Retinal pigment epithelial cell (primary cell): ENCODE results near the gene ABCG1.
A peak's percentile ranks its signal among the peaks of the same experiment; 100 is the strongest.

Experiments used
- DNase-seq: peaks from one replicate; pipeline ENCODE4 v3.0.0-alpha.2; 2010; ENCODE audit warnings: low read depth
- H3K4me3 ChIP-seq: 2 replicates; pipeline ENCODE4 v1.5.1; 2011; ENCODE audit warnings: mild to moderate bottlenecking, low read length, control low read depth, moderate library complexity
- CTCF ChIP-seq: conservative IDR thresholded peaks from 2 replicates; pipeline ENCODE4 v1.5.1; 2011; ENCODE audit warnings: low read depth, low read length, control low read depth, inconsistent platforms

Gene ABCG1

GRCh38 chr21:42252325-42252654 is 33.4 kb downstream of the ABCG1 start:
- no peak overlapping the region for H3K4me3 ChIP-seq
- no peak for TF ChIP-seq CTCF

GRCh38 chr21:42252778-42253340 is 33.9 kb downstream of the ABCG1 start:
- no peak overlapping the region for H3K4me3 ChIP-seq
- TF ChIP-seq CTCF = no peak
- no peak for DNase-seq

More at GRCh38 chr21:42252325-42252654, 33.4 kb downstream of the ABCG1 start:
- DNase-seq = no peak

DNA sequence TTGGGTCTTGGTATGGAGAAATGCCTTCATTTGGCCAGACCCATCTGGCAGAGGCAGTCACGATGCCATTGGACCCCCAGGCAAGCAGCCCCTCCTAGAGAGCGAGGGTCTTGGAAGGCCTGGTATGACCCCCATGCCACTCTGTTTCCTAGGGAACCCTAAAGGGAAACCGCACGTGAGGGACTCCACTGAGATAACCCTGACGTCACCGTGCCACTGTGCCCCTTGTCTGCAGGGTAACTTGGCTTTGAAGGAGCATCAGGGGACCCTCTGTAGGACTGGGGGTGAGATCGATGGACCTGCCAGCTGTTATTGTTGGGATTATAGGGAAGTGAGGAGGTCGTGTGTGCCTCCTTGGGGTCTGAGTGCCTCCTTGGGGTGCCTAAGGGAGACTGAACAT is 34.5 kb downstream of the ABCG1 start:
- H3K4me3 ChIP-seq = no peak overlapping the region
- no peak for TF ChIP-seq CTCF
- no peak for DNase-seq

DNA sequence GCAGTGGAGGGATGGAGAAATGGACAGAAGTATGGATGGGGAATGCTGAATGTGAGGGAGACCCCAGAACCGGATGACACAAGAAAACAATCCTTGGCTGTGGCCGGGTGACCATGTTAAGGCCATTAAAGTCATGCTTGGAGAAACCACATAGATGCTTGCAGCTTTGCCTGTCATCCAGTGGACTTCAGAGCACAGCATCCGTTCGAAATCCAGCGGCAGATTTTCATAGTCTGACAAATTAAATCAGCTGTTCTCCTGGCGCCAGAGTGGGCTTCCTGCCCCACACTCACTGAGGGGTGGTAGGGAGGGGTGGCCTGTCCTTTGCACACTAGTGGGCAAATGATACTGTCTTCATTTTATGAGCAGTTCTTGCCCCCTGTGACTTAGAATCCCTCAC is 35.1 kb downstream of the ABCG1 start:
- DNase-seq = no peak
- no peak for TF ChIP-seq CTCF
- no peak overlapping the region for H3K4me3 ChIP-seq

GRCh38 chr21:42254651-42255601 is 36.0 kb downstream of the ABCG1 start:
- DNase-seq = no peak
- no peak overlapping the region for H3K4me3 ChIP-seq
- TF ChIP-seq CTCF = no peak

DNA sequence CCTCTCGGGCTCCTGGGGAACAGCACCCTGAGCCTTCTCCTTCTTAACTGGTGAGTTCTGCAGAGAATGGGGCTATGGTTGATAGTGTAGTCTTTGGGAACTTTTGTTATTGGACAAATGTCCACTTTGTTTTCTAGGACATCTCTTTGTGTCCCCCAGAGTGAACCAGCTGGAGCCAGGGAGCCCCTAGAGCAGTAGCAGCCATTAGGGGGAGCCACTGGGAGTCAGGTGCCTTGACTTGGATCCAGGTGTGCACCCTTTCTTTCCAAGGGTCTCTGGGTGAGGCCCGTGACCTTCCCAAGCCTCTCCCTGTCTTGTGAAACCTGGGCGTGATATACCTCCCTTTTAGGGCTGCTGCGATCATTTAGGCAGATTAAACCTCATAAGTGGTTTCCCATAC is 36.9 kb downstream of the ABCG1 start:
- TF ChIP-seq CTCF = peak; percentile 11
- H3K4me3 ChIP-seq = no peak overlapping the region

DNA sequence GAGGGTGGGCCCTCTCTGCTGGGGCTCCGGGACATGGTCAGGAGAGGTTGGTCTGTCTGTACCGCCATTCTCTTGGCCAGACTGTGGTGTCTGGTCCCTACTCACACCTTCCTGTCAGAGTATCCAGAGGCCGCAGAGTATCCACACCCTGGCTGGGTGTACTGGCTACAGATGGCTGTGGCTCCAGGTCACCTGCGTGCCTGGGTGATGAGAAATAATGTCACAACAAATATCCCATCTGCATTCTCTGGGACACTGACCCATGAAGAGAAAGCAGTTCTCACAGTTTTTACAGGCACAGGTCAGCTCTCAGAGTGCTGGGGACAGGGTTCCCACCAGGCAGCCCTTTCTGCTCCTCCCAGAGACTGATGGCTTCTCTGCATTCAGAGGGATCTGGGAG is 37.4 kb downstream of the ABCG1 start:
- DNase-seq = no peak
- no peak overlapping the region for H3K4me3 ChIP-seq
- no peak for TF ChIP-seq CTCF

More for the DNA sequence above, 36.9 kb downstream of the ABCG1 start:
- no peak for DNase-seq
